HepG2 (cell line): ENCODE measurements around the gene ZSWIM6.

Source experiments
- CBX2 ChIP-seq, 2 experiments: fragments of 200-600 bp in 1 of 2; sonication (generic); formaldehyde crosslinking in 1 of 2; IDR thresholded peaks; 2 replicates each; pipeline versions ENCODE4 v1.7.0 to v1.8.1; 2018 to 2022; ENCODE audit warnings: low read depth in 2 of 2, low read length in 1 of 2, mild to moderate bottlenecking in 1 of 2, missing genetic modification reagents in 1 of 2
- CTCF ChIP-seq: sonication (generic); formaldehyde crosslinking; IDR thresholded peaks from 2 replicates; pipeline ENCODE4 v1.5.0; 2020; ENCODE audit warnings: mild to moderate bottlenecking, missing genetic modification reagents, moderate library complexity
- PLSCR1 ChIP-seq: sonication (generic); formaldehyde crosslinking; IDR thresholded peaks from 2 replicates; pipeline ENCODE4 v1.5.0; 2020; ENCODE audit warnings: missing genetic modification reagents, mild to moderate bottlenecking, borderline replicate concordance
- POLR2AphosphoS5 ChIP-seq: IDR thresholded peaks from 2 replicates; pipeline ENCODE4 v1.6.1; 2012; ENCODE audit warnings: low read depth, low read length
- RBM39 ChIP-seq: fragments of 200-400 bp; formaldehyde crosslinking; IDR thresholded peaks from one replicate; pipeline ENCODE4 v1.6.1; 2018; ENCODE audit warnings: antibody characterized with exemption, mild to moderate bottlenecking, low read depth, low read length; ENCODE audit not compliant: poor library complexity, severe bottlenecking
- TAF15 ChIP-seq: fragments of 200-400 bp; formaldehyde crosslinking; IDR thresholded peaks from one replicate; pipeline ENCODE4 v1.6.1; 2018; ENCODE audit warnings: mild to moderate bottlenecking, low read depth, low read length; ENCODE audit not compliant: poor library complexity, severe bottlenecking
- ZFP82 ChIP-seq: sonication (generic); formaldehyde crosslinking; IDR thresholded peaks from 2 replicates; pipeline ENCODE4 v1.5.1; 2020; ENCODE audit warnings: mild to moderate bottlenecking, missing genetic modification reagents, borderline replicate concordance
- ZNF263 ChIP-seq: sonication (generic); formaldehyde crosslinking; IDR thresholded peaks from 2 replicates; pipeline ENCODE4 v1.4.0; 2020; ENCODE audit warnings: missing genetic modification reagents

DNA sequence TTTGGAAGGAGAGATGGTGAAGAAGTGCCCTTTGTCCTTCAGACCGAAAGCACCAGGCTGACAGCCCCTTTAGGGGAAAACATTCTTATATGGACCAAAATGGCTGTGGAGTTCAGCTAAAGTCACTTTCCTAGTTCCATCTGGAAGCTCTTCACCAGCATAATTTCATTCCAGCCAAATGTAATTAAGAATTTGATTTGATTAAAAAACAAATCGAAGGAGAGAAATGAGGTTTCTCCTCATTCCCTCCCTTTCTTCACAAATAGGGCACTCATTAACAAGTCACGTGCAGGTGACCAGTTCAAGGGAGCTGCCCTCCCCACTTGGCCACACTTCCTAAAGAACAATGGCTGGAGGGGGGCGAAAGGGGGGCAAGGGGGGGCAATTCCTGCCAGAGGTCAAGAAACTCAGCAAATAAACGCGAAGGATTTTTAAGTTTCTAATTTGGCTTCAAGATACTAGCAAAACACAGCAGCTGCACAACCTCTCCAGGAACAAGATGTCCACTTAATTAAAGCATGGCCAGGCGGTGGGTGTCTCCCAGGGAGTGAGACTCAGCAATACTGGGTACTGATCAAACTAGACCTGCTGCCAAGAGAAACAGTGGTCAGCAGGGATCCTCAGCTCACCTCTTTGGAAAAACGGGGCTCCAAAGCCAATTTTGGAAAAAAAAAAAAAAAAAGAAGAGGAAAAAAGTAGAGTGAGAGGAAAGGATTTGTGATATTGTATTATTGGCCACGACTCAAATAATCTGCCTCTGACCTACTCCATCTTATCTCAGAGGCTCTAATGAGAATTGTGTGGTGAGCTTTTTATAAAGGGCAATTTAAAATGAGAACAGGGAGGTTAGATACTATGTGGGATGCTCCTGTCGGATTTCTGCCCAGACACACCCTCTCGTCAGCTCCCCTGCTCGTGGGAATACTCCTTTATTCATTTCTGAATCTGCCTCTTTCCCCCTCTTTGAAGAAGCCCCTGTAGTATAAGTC is 254.3 kb downstream of the ZSWIM6 start:
- TF ChIP-seq ZNF263 (CRISPR knock-in tag) (no peak), RBM39 (no peak), POLR2AphosphoS5 (no peak), CTCF (no peak), TAF15 (no peak), ZFP82 (CRISPR knock-in tag) (no peak), CBX2 (IDR thresholded peaks at IDR 0.05; ENCODE audit: low read depth, low read length) (no peak), CBX2 (CRISPR knock-in tag; IDR thresholded peaks at IDR 0.05; ENCODE audit: low read depth) (no peak), PLSCR1 (CRISPR knock-in tag) (no peak)
